HG03571 (cell line): ENCODE data around the gene DBP.
"Not testable (repeated sequence)": the region's sequence is repeated elsewhere in the genome, so short reads cannot be mapped to it uniquely, and the experiment has no call there.

Experiments
- ATAC-seq: cut with Tn5 transposase; IDR thresholded peaks from one replicate; pipeline ENCODE4 v1.9.1; 2021; ENCODE audit not compliant: unreplicated experiment

The DBP gene

GRCh38 chr19:48641850-48642249, 4.7 kb upstream of the DBP start:
- no peak for ATAC-seq

GRCh38 chr19:48639483-48640375, 2.5 kb upstream of the DBP start:
- ATAC-seq: no peak

GRCh38 chr19:48638831-48639381, 1.7 kb upstream of the DBP start:
- no peak for ATAC-seq

GRCh38 chr19:48637948-48638830, 1.0 kb upstream of the DBP start:
- peak; percentile 8 for ATAC-seq

- ATAC-seq: peak; percentile 64
These were observed 319 bp upstream of the DBP start for GRCh38 chr19:48637449-48637947.

GRCh38 chr19:48635966-48636858, 967 bp downstream of the DBP start:
- ATAC-seq: no peak

GRCh38 chr19:48635263-48635965, 1.8 kb downstream of the DBP start:
- no peak for ATAC-seq

GRCh38 chr19:48634424-48635262, 2.5 kb downstream of the DBP start:
- no peak for ATAC-seq

- ATAC-seq: no peak
These were observed 3.2 kb downstream of the DBP start for GRCh38 chr19:48634036-48634342.

GRCh38 chr19:48633148-48634035, 3.8 kb downstream of the DBP start:
- ATAC-seq: no peak

- no peak for ATAC-seq
These were observed 4.5 kb downstream of the DBP start for GRCh38 chr19:48632692-48633147.

- not testable (repeated sequence) for ATAC-seq
These were observed 4.9 kb downstream of the DBP start for GRCh38 chr19:48632286-48632685.

- no peak for ATAC-seq
These were observed 6.0 kb downstream of the DBP start for GRCh38 chr19:48631225-48631624.

GRCh38 chr19:48630296-48631063, 6.7 kb downstream of the DBP start:
- no peak for ATAC-seq

GRCh38 chr19:48629599-48630295, 7.4 kb downstream of the DBP start:
- ATAC-seq: no peak

GRCh38 chr19:48629297-48629598, 7.9 kb downstream of the DBP start:
- no peak for ATAC-seq
